H9 (cell line): Measurements from ENCODE around the gene MAGI1. TPM values are rescaled to one million over a fixed set of nuclear protein-coding genes. Genes with fewer than 3 reads are reported as not detected.

Experiments
- DNase-seq: peaks from one replicate; pipeline ENCODE4 v3.0.0-alpha.2; 2017
- H2AFZ ChIP-seq: one replicate; pipeline ENCODE4 v1.6.1; 2013; ENCODE audit warnings: mild to moderate bottlenecking, low read length, control low read depth, moderate library complexity
- H2AK5ac ChIP-seq: 2 replicates; pipeline ENCODE4 v1.6.1; 2013; ENCODE audit warnings: low read length, control low read depth, mixed read lengths; ENCODE audit not compliant: insufficient read length
- H2BK120ac ChIP-seq: one replicate; pipeline ENCODE4 v1.6.1; 2013; ENCODE audit warnings: low read depth, mild to moderate bottlenecking, low read length, control low read depth, inconsistent platforms; ENCODE audit not compliant: poor library complexity, severe bottlenecking
- H2BK12ac ChIP-seq: 2 replicates; pipeline ENCODE4 v1.6.1; 2013; ENCODE audit warnings: low read length, control low read depth, mixed read lengths, low read depth; ENCODE audit not compliant: insufficient read length
- H2BK15ac ChIP-seq: 2 replicates; pipeline ENCODE4 v1.6.1; 2013; ENCODE audit warnings: low read depth, low read length, control low read depth
- H2BK20ac ChIP-seq: one replicate; pipeline ENCODE4 v1.6.1; 2013; ENCODE audit warnings: low read depth, mild to moderate bottlenecking, low read length, control low read depth, inconsistent platforms; ENCODE audit not compliant: poor library complexity, severe bottlenecking
- H2BK5ac ChIP-seq: 2 replicates; pipeline ENCODE4 v1.6.1; 2013; ENCODE audit warnings: low read length, control low read depth, mixed read lengths; ENCODE audit not compliant: insufficient read length
- H3K14ac ChIP-seq: 2 replicates; pipeline ENCODE4 v1.6.1; 2013; ENCODE audit warnings: low read length, control low read depth; ENCODE audit not compliant: insufficient read depth
- H3K18ac ChIP-seq: 2 replicates; pipeline ENCODE4 v1.6.1; 2013; ENCODE audit warnings: low read depth, mild to moderate bottlenecking, mixed read lengths, low read length, control low read depth; ENCODE audit not compliant: insufficient read length
- H3K23ac ChIP-seq: 2 replicates; pipeline ENCODE4 v1.6.1; 2013; ENCODE audit warnings: low read length, control low read depth, mixed read lengths, low read depth; ENCODE audit not compliant: insufficient read length
- H3K23me2 ChIP-seq: 2 replicates; pipeline ENCODE4 v1.6.1; 2013; ENCODE audit warnings: low read depth, mild to moderate bottlenecking, mixed read lengths, low read length, control low read depth; ENCODE audit not compliant: insufficient read length, poor library complexity, severe bottlenecking
- H3K27ac ChIP-seq: 2 replicates; pipeline ENCODE4 v1.5.1; 2013; ENCODE audit warnings: low read length, control low read depth, mixed read lengths, low read depth; ENCODE audit not compliant: insufficient read length
- H3K27me3 ChIP-seq: 2 replicates; pipeline ENCODE4 v1.6.1; 2013; ENCODE audit warnings: low read length, control low read depth, inconsistent platforms; ENCODE audit not compliant: insufficient read depth
- H3K4ac ChIP-seq: 2 replicates; pipeline ENCODE4 v1.6.1; 2013; ENCODE audit warnings: low read depth, mild to moderate bottlenecking, control low read depth, inconsistent platforms, low read length, moderate library complexity
- H3K4me1 ChIP-seq: 2 replicates; pipeline ENCODE4 v1.6.1; 2013; ENCODE audit warnings: low read length, control low read depth, inconsistent platforms; ENCODE audit not compliant: insufficient read depth
- H3K4me2 ChIP-seq: 2 replicates; pipeline ENCODE4 v1.6.1; 2013; ENCODE audit warnings: low read length, control low read depth, mixed read lengths; ENCODE audit not compliant: insufficient read length, insufficient read depth
- H3K56ac ChIP-seq: 2 replicates; pipeline ENCODE4 v1.6.1; 2013; ENCODE audit warnings: low read depth, mild to moderate bottlenecking, mixed read lengths, low read length, control low read depth; ENCODE audit not compliant: insufficient read length
- H3K79me1 ChIP-seq: 2 replicates; pipeline ENCODE4 v1.6.1; 2013; ENCODE audit warnings: low read depth, mild to moderate bottlenecking, moderate library complexity, low read length, control low read depth, inconsistent platforms; ENCODE audit not compliant: insufficient read depth, poor library complexity, severe bottlenecking
- H3K79me2 ChIP-seq: 2 replicates; pipeline ENCODE4 v1.6.1; 2013; ENCODE audit warnings: low read length, control low read depth, inconsistent platforms; ENCODE audit not compliant: insufficient read depth
- H3K9ac ChIP-seq: 2 replicates; pipeline ENCODE4 v1.6.1; 2013; ENCODE audit warnings: low read length, control low read depth, mixed read lengths; ENCODE audit not compliant: insufficient read length; ENCODE audit errors: extremely low read depth
- H3K9me3 ChIP-seq: one replicate; pipeline ENCODE4 v1.6.1; 2013; ENCODE audit warnings: low read depth, low read length, inconsistent platforms; ENCODE audit not compliant: control insufficient read depth
- H3T11ph ChIP-seq: one replicate; pipeline ENCODE4 v1.6.1; 2013; ENCODE audit warnings: mild to moderate bottlenecking, low read length, control low read depth, inconsistent platforms
- H4K20me1 ChIP-seq: one replicate; pipeline ENCODE4 v1.6.1; 2013; ENCODE audit not compliant: control insufficient read depth, insufficient read length, insufficient read depth
- H4K5ac ChIP-seq: 2 replicates; pipeline ENCODE4 v1.6.1; 2013; ENCODE audit warnings: low read depth, mild to moderate bottlenecking, mixed read lengths, low read length, control low read depth; ENCODE audit not compliant: insufficient read length
- H4K8ac ChIP-seq: replicated peaks from 2 replicates; pipeline ENCODE4 v1.6.1; 2013; ENCODE audit warnings: low read length, control low read depth, mixed read lengths, low read depth; ENCODE audit not compliant: insufficient read length
- H4K91ac ChIP-seq: 2 replicates; pipeline ENCODE4 v1.6.1; 2013; ENCODE audit warnings: low read depth, mild to moderate bottlenecking, moderate library complexity, mixed read lengths, low read length, control low read depth; ENCODE audit not compliant: insufficient read length
- H3K27ac Mint-ChIP-seq, 3 experiments: 2 replicates in 2 of 3; 3 replicates in 1 of 3; pipeline ENCODE4 v1.8.0; 2020 to 2021; ENCODE audit warnings: mixed read lengths in 3 of 3, mild to moderate bottlenecking in 1 of 3, moderate library complexity in 1 of 3
- H3K27me3 Mint-ChIP-seq: 2 replicates; pipeline ENCODE4 v1.8.0; 2021; ENCODE audit warnings: low read depth, mild to moderate bottlenecking, moderate library complexity, mixed read lengths
- H3K36me3 Mint-ChIP-seq, 3 experiments: 2 replicates in 2 of 3; 3 replicates in 1 of 3; pipeline ENCODE4 v1.8.0; 2020 to 2021; ENCODE audit warnings: low read depth in 3 of 3, mixed read lengths in 3 of 3; ENCODE audit not compliant: insufficient read depth in 1 of 3
- H3K4me1 Mint-ChIP-seq, 2 experiments: 2 replicates each; pipeline ENCODE4 v1.8.0; 2020; ENCODE audit warnings: mixed read lengths in 2 of 2
- H3K4me3 Mint-ChIP-seq, 2 experiments: 2 replicates in 1 of 2; 3 replicates in 1 of 2; pipeline ENCODE4 v1.8.0; 2020 to 2021; ENCODE audit warnings: mild to moderate bottlenecking in 2 of 2, mixed read lengths in 2 of 2, moderate library complexity in 1 of 2
- H3K9me3 Mint-ChIP-seq, 2 experiments: 2 replicates in 1 of 2; 3 replicates in 1 of 2; pipeline ENCODE4 v1.8.0; 2020; ENCODE audit warnings: mild to moderate bottlenecking in 2 of 2, mixed read lengths in 2 of 2, moderate library complexity in 1 of 2
- CTCF ChIP-seq: fragments of 200-600 bp; sonication (generic); conservative IDR thresholded peaks from 3 replicates; pipeline ENCODE4 v1.8.0; 2021; ENCODE audit warnings: antibody characterized with exemption, mild to moderate bottlenecking
- WGBS: extraction: QIAGEN DNeasy Blood & Tissue Kit; methylation state at CpG from one replicate; pipeline ENCODE4 v1.1.7; 2013; ENCODE audit warnings: missing lambda C conversion rate, low lambda C conversion rate, mixed read lengths; ENCODE audit not compliant: insufficient read length; ENCODE audit errors: extremely low coverage; 5-methylcytosine and 5-hydroxymethylcytosine counted together
- total RNA-seq: library from RNA; stranded (reverse); gene quantifications from 2 replicates; pipeline ENCODE4 v1.2.1, GENCODE V29; 2021

MAGI1 gene
- total RNA-seq, 1 experiment from 2014 or later: 65.7 TPM

GRCh38 chr3:65641045-65641444 is 397.7 kb downstream of the MAGI1 start:
- no peak overlapping the region for H3K4me3 Mint-ChIP-seq
- no peak overlapping the region for H2AFZ ChIP-seq

More at GRCh38 chr3:65641045-65641444, 397.7 kb downstream of the MAGI1 start:
- H4K8ac ChIP-seq: no peak overlapping the region
- H3K56ac ChIP-seq: no peak overlapping the region
- no peak overlapping the region for H2BK5ac ChIP-seq
- no peaks in the 10 kb centered on the region for H3K36me3 Mint-ChIP-seq
- H2AK5ac ChIP-seq: no peak overlapping the region
- H3K4me2 ChIP-seq: no peak overlapping the region
- no peaks in the 10 kb centered on the region for H3K79me2 ChIP-seq
- no peak overlapping the region for H3K9ac ChIP-seq
- no peaks in the 10 kb centered on the region for H3K27me3 Mint-ChIP-seq
- H2BK12ac ChIP-seq: no peak overlapping the region
- no peak overlapping the region for H2BK20ac ChIP-seq
- no CpG with 5 or more reads among the region's 4 CpGs for WGBS
- no peak overlapping the region for H3K14ac ChIP-seq
- no peaks in the 10 kb centered on the region for H3K23me2 ChIP-seq
- H3K4me1 ChIP-seq: no peaks in the 10 kb centered on the region
- no peaks in the 10 kb centered on the region for H4K20me1 ChIP-seq
- no peak overlapping the region for H2BK120ac ChIP-seq
- no peak overlapping the region for H3K27ac Mint-ChIP-seq
- no peaks in the 10 kb centered on the region for H3K9me3 Mint-ChIP-seq
- no peak overlapping the region for H2BK15ac ChIP-seq
- no peaks in the 10 kb centered on the region for H3K79me1 ChIP-seq
- no peak overlapping the region for H3K4ac ChIP-seq
- no peak for DNase-seq
- peaks cover 32 to 41% of the 10 kb centered on the region in 2 experiments for H3K4me1 Mint-ChIP-seq
- H3K9me3 ChIP-seq: no peaks in the 10 kb centered on the region
- no peaks in the 10 kb centered on the region for H3K27me3 ChIP-seq
- H3T11ph ChIP-seq: no peak overlapping the region
- no peak overlapping the region for H3K27ac ChIP-seq
- H3K23ac ChIP-seq: no peak overlapping the region
- TF ChIP-seq CTCF: no peak
- no peak overlapping the region for H4K5ac ChIP-seq
- H3K18ac ChIP-seq: no peak overlapping the region
- H4K91ac ChIP-seq: no peak overlapping the region
